ENCODE data around the gene RXRA.

- TF ChIP-seq POLR2A (IDR thresholded peaks at IDR 0.05; ENCODE audit: low read length) (no peak), GATA1 (IDR thresholded peaks at IDR 0.05; ENCODE audit: low read depth, low read length) (no peak)
These were observed 7.8 kb upstream of the RXRA start for GRCh38 chr9:134318481-134318891.
